ENCODE measurements around the gene SMIM20.

GRCh38 chr4:25903900-25904747, 9.9 kb upstream of the SMIM20 start:
- TF ChIP-seq CTCF (conservative IDR thresholded peaks at IDR 0.05; ENCODE audit: low read depth in 2 of 2) (no peak), EZH2phosphoT487 (IDR thresholded peaks at IDR 0.05; ENCODE audit: unreplicated experiment) (no peak), EZH2 (IDR thresholded peaks at IDR 0.05; ENCODE audit: low read depth, unreplicated experiment) (no peak)

Measured in GM23338 (cell line).